H1 (cell line): ENCODE results near the gene DDOST. TPM values are rescaled to one million over a fixed set of nuclear protein-coding genes. Genes with fewer than 3 reads are reported as not detected.

ENCODE experiments used
- CTCF ChIA-PET: fragments of 300-600 bp; sonication (Branson Sonifier 250); formaldehyde crosslinking; loops from one replicate; lab custom pipeline; 2021; ENCODE audit not compliant: partially characterized antibody; lab: Charles Lee
- POLR2A ChIA-PET: fragments of 300-600 bp; sonication (Branson Sonifier 250); formaldehyde crosslinking; loops from one replicate; lab custom pipeline; 2021; ENCODE audit warnings: inconsistent platforms; ENCODE audit not compliant: partially characterized antibody; lab: Charles Lee
- DNase-seq, 2 experiments: peaks; one replicate each; pipeline versions ENCODE4 v3.0.0 to v3.0.0-alpha.2; 2010 to 2022; ENCODE audit warnings: low spot score in 2 of 2, low read depth in 1 of 2, mixed read lengths in 1 of 2
- FAIRE-seq: peaks from 2 replicates; lab custom pipeline; 2011; peaks lifted over from hg19 to GRCh38; lab: Jason Lieb, UNC
- H2AFZ ChIP-seq: 2 replicates; pipeline ENCODE4 v1.8.1; 2012; ENCODE audit warnings: low read length, inconsistent platforms
- H2AK5ac ChIP-seq: 2 replicates; pipeline ENCODE4 v1.6.1; 2013; ENCODE audit warnings: low read depth, low read length
- H2BK120ac ChIP-seq: replicated peaks from 2 replicates; pipeline ENCODE3; 2013; ENCODE audit warnings: low read depth, low read length, inconsistent platforms
- H2BK12ac ChIP-seq: 2 replicates; pipeline ENCODE4 v1.6.1; 2013; ENCODE audit warnings: low read depth, low read length
- H2BK15ac ChIP-seq: 2 replicates; pipeline ENCODE4 v1.6.1; 2013; ENCODE audit warnings: low read length
- H2BK20ac ChIP-seq: 2 replicates; pipeline ENCODE4 v1.6.1; 2013; ENCODE audit warnings: low read length
- H2BK5ac ChIP-seq: 2 replicates; pipeline ENCODE4 v1.6.1; 2013; ENCODE audit warnings: low read depth, low read length
- H3K14ac ChIP-seq: 2 replicates; pipeline ENCODE4 v1.6.1; 2013; ENCODE audit warnings: inconsistent platforms; ENCODE audit not compliant: insufficient read length
- H3K18ac ChIP-seq: 2 replicates; pipeline ENCODE4 v1.6.1; 2013; ENCODE audit warnings: low read length; ENCODE audit errors: extremely low read depth
- H3K23ac ChIP-seq: 2 replicates; pipeline ENCODE4 v1.6.1; 2013; ENCODE audit warnings: inconsistent platforms; ENCODE audit not compliant: insufficient read length
- H3K23me2 ChIP-seq: 2 replicates; pipeline ENCODE4 v1.6.1; 2013; ENCODE audit warnings: low read depth, low read length
- H3K27ac ChIP-seq: 2 replicates; pipeline ENCODE4 v1.6.1; 2011; ENCODE audit warnings: low read depth, low read length, inconsistent platforms
- H3K27me3 ChIP-seq, 4 experiments: replicated peaks in 1 of 4; 1 replicate in 1 of 4; 2 replicates in 3 of 4; pipeline versions ENCODE4 v1.6.1 to v1.8.1; 2011 to 2013; ENCODE audit warnings: low read length in 3 of 4, mild to moderate bottlenecking in 3 of 4, inconsistent platforms in 2 of 4, mixed read lengths in 2 of 4, moderate library complexity in 1 of 4; ENCODE audit not compliant: control insufficient read depth in 3 of 4, insufficient read depth in 3 of 4; ENCODE audit errors: extremely low read depth in 1 of 4
- H3K36me3 ChIP-seq, 4 experiments: 2 replicates each; pipeline versions ENCODE4 v1.6.1 to v1.8.1; 2011 to 2013; ENCODE audit warnings: mild to moderate bottlenecking in 4 of 4, low read length in 3 of 4, moderate library complexity in 2 of 4, control low read depth in 1 of 4, inconsistent platforms in 1 of 4; ENCODE audit not compliant: insufficient read depth in 4 of 4, control insufficient read depth in 2 of 4
- H3K4ac ChIP-seq: replicated peaks from 2 replicates; pipeline ENCODE3; 2013; ENCODE audit warnings: low read length, low read depth, mixed read lengths, inconsistent platforms; ENCODE audit not compliant: insufficient read length
- H3K4me1 ChIP-seq, 4 experiments: replicated peaks in 1 of 4; 1 replicate in 1 of 4; 2 replicates in 3 of 4; pipeline versions ENCODE4 v1.6.1 to v1.8.1; 2011 to 2013; ENCODE audit warnings: low read length in 3 of 4, inconsistent platforms in 2 of 4, mixed read lengths in 1 of 4; ENCODE audit not compliant: insufficient read depth in 4 of 4, control insufficient read depth in 3 of 4
- H3K4me2 ChIP-seq, 2 experiments: 2 replicates each; pipeline versions ENCODE4 v1.6.1 to v1.8.1; 2011 to 2013; ENCODE audit warnings: low read depth in 2 of 2, low read length in 2 of 2, control low read depth in 1 of 2, inconsistent platforms in 1 of 2, mild to moderate bottlenecking in 1 of 2; ENCODE audit not compliant: insufficient read depth in 1 of 2
- H3K4me3 ChIP-seq, 4 experiments: fragments of 200-600, 300-600 bp in 1 of 4; sonication (generic), shearing (Covaris generic), sonication (Bioruptor Twin) in 1 of 4; 2 replicates each; pipeline versions ENCODE4 v1.5.1 to v1.8.1; 2011 to 2016; ENCODE audit warnings: low read length in 4 of 4, low read depth in 3 of 4, control low read depth in 2 of 4, inconsistent platforms in 2 of 4, mild to moderate bottlenecking in 2 of 4, mixed read lengths in 1 of 4, moderate library complexity in 1 of 4; ENCODE audit not compliant: insufficient read depth in 2 of 4; ENCODE audit errors: extremely low read depth in 1 of 4
- H3K56ac ChIP-seq: replicated peaks from 2 replicates; pipeline ENCODE3; 2013; ENCODE audit warnings: low read depth, mild to moderate bottlenecking, mixed read lengths, low read length, inconsistent platforms; ENCODE audit not compliant: insufficient read length
- H3K79me1 ChIP-seq: 2 replicates; pipeline ENCODE4 v1.6.1; 2013; ENCODE audit warnings: low read depth, low read length, control low read depth
- H3K79me2 ChIP-seq, 2 experiments: 2 replicates each; pipeline versions ENCODE4 v1.6.1 to v1.8.1; 2012 to 2013; ENCODE audit warnings: low read length in 2 of 2, mild to moderate bottlenecking in 2 of 2, inconsistent platforms in 1 of 2; ENCODE audit not compliant: insufficient read depth in 2 of 2, control insufficient read depth in 1 of 2
- H3K9ac ChIP-seq, 4 experiments: replicated peaks in 1 of 4; 1 replicate in 1 of 4; 2 replicates in 3 of 4; pipeline versions ENCODE4 v1.6.1 to v1.8.1; 2011 to 2013; ENCODE audit warnings: low read depth in 3 of 4, low read length in 3 of 4, control low read depth in 2 of 4, mild to moderate bottlenecking in 2 of 4, moderate library complexity in 2 of 4, inconsistent platforms in 1 of 4; ENCODE audit errors: extremely low read depth in 1 of 4
- H3K9me3 ChIP-seq, 2 experiments: 2 replicates each; pipeline versions ENCODE4 v1.6.1 to v1.8.1; 2012 to 2013; ENCODE audit warnings: mild to moderate bottlenecking in 2 of 2, moderate library complexity in 2 of 2, control low read depth in 1 of 2, inconsistent platforms in 1 of 2, low read depth in 1 of 2, low read length in 1 of 2, mixed read lengths in 1 of 2; ENCODE audit not compliant: insufficient read depth in 2 of 2
- H4K20me1 ChIP-seq, 2 experiments: replicated peaks in 1 of 2; 2 replicates each; pipeline versions ENCODE3 to v1.8.1; 2011 to 2013; ENCODE audit warnings: inconsistent platforms in 2 of 2, low read length in 2 of 2, mild to moderate bottlenecking in 1 of 2; ENCODE audit not compliant: insufficient read depth in 2 of 2, control insufficient read depth in 1 of 2
- H4K5ac ChIP-seq: 2 replicates; pipeline ENCODE4 v1.6.1; 2013; ENCODE audit warnings: low read length, low read depth, mixed read lengths, inconsistent platforms; ENCODE audit not compliant: insufficient read length
- H4K8ac ChIP-seq: 2 replicates; pipeline ENCODE4 v1.8.0; 2013; ENCODE audit warnings: mild to moderate bottlenecking, moderate library complexity, low read length, inconsistent platforms; ENCODE audit not compliant: insufficient read depth; ENCODE audit errors: extremely low read depth
- H4K91ac ChIP-seq: replicated peaks from 2 replicates; pipeline ENCODE3; 2013; ENCODE audit warnings: low read length, mixed read lengths, inconsistent platforms; ENCODE audit not compliant: insufficient read length
- WGBS, 2 experiments: shearing (Covaris generic) in 1 of 2; methylation state at CpG; one replicate each; pipeline versions ENCODE4 v1.1.6 to v1.1.7; 2013 to 2015; ENCODE audit warnings: low lambda C conversion rate in 2 of 2, mixed read lengths in 2 of 2, inconsistent platforms in 1 of 2, low coverage in 1 of 2, missing lambda C conversion rate in 1 of 2; ENCODE audit not compliant: insufficient replicate concordance in 2 of 2, insufficient coverage in 1 of 2, insufficient read length in 1 of 2; ENCODE audit errors: extremely low coverage in 1 of 2, missing lambda C conversion rate in 1 of 2; 5-methylcytosine and 5-hydroxymethylcytosine counted together
- polyA plus RNA-seq, 7 experiments: library from polyadenylated mRNA; depleted of rRNA in 3 of 7; stranded (reverse) in 5 of 7; unstranded in 2 of 7; fragments of >200 nt in 5 of 7; fragments of 200-250 nt in 2 of 7; gene quantifications; 1 replicate in 5 of 7; 2 replicates in 1 of 7; 4 replicates in 1 of 7; pipeline versions ENCODE4 v1.2.1 to v1.2.3, GENCODE V29; 2011 to 2013; ENCODE audit warnings: missing spikeins in 2 of 7, mixed read lengths in 2 of 7
- total RNA-seq: library from RNA; stranded (reverse); fragmentation: NEBNext Ultra II Directional; extraction: Animal tissue kit (Norgen Biotek cat#: 25700); gene quantifications from 2 replicates; pipeline ENCODE4 v1.2.1, GENCODE V29; 2021
- TF ChIP-seq, protein P1 (sequence below): IDR thresholded peaks from 2 replicates; pipeline ENCODE4 v1.6.1; 2011; ENCODE audit warnings: low read length, improper control_type of control experiment

Gene DDOST
- total and polyA plus RNA-seq, 2 of the 8 experiments (the other 6 are each of a cell fraction or from before 2014, with no cell fraction given), result 253 to 336 TPM

DNA sequence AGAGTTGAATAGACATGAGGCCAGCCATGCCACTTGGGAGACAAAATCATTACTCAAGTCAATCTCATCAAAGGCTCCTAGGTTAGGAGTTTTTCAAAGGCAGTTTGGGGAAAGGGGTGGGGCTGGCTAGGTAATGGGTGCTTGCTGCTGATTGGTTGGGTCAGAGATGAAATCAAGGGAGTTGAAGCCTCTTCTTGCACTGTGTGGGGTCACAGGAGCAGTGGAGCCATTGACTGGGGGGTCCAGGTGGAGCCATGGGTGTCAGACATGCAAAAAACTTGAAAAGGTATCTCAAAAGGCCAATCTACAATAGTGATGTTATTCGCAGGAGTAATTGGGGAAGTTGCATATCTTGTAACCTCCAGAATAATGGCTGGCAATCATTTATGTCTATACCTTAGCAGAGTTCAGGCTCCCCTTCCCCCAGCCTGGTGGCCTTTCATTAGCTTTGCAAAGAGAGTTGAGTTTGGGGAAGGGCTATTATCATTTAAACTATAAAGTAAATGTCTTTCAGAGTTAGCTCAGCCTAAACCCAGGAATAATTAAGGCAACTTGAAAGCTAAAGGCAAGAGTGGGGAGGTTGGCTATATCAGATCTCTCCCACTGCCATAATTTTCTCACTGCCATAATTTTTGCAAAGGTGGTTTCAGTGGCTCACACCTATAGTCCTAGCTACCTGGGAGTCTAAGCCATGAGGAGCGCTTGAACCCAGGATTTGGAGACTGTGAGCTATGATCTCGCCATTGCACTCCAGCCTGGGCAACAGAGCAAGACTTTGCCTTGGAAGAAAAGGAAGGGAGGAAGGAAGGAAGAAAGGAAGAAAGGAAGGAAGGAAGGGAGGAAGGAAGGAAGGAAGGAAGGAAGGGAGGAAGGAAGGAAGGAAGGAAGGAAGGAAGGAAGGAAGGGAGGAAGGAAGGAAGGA is 35.7 kb downstream of the DDOST start:
- H3K4me2 ChIP-seq, result peak overlapping the region; percentile 62
- H2AK5ac ChIP-seq, result no peak overlapping the region
- H2BK20ac ChIP-seq, result peak overlapping the region; percentile 62; the same call in 1 of the 2 replicates
- H3K36me3 ChIP-seq, result peaks cover 0 to 2% (median 0%) of the 10 kb centered on the region in 4 experiments; a peak in 1 of 8 replicates
- ChIA-PET POLR2A (interaction anchor here (0.8 to 2.1 kb wide), 5 partner anchors 8 to 39 kb away, joined by 3 to 13 read pairs (median 4); partner anchors contain the start of gene PINK1), CTCF (interaction anchor here (0.6 to 1.9 kb wide), 7 partner anchors 8 to 969 kb away, joined by 3 to 7 read pairs (median 5); partner anchors contain the start of gene CDA)
- DNase-seq (peak; percentile 53 to 59), FAIRE-seq (peak; percentile 19)
- no peak overlapping the region for H2BK15ac ChIP-seq
- H3K9ac ChIP-seq, result no peak overlapping the region
- no peak overlapping the region for H3K4ac ChIP-seq
- H3K4me3 ChIP-seq, result peak overlapping the region in 1 of 4 experiments; percentile 31; a peak in 2 of 8 replicates
- 65% methylated on average over 3 of the region's 3 CpGs; no CpG with 5 or more reads in 1 of the 2 experiments for WGBS, 2 experiments
- no peaks in the 10 kb centered on the region for H4K20me1 ChIP-seq
- peaks cover 8 to 9% of the 10 kb centered on the region in 2 experiments; a peak in 2 of 4 replicates for H3K9me3 ChIP-seq
- H4K5ac ChIP-seq, result peak overlapping the region; percentile 60
- H2BK120ac ChIP-seq, result peak overlapping the region; percentile 79
- no peaks in the 10 kb centered on the region for H3K27me3 ChIP-seq
- H3K18ac ChIP-seq, result peak overlapping the region; percentile 28; the same call in 1 of the 2 replicates
- H3K4me1 ChIP-seq, result peaks cover 0 to 8% (median 1%) of the 10 kb centered on the region in 4 experiments; a peak in 2 of 7 replicates
- H2AFZ ChIP-seq, result no peak overlapping the region
- H3K79me1 ChIP-seq, result no peaks in the 10 kb centered on the region
- H3K23me2 ChIP-seq, result peaks cover 2% of the 10 kb centered on the region; the same call in 1 of the 2 replicates
- no peak overlapping the region for H3K14ac ChIP-seq
- H3K23ac ChIP-seq, result no peak overlapping the region
- H2BK5ac ChIP-seq, result peak overlapping the region; percentile 68; the same call in 1 of the 2 replicates
- peak overlapping the region; percentile 75 for H2BK12ac ChIP-seq
- no peak overlapping the region for H3K56ac ChIP-seq
- H3K27ac ChIP-seq, result no peak overlapping the region
- peak overlapping the region; percentile 77 for H4K91ac ChIP-seq
- H3K79me2 ChIP-seq, result no peaks in the 10 kb centered on the region
- no peak overlapping the region for H4K8ac ChIP-seq
- TF ChIP-seq, protein P1, sequence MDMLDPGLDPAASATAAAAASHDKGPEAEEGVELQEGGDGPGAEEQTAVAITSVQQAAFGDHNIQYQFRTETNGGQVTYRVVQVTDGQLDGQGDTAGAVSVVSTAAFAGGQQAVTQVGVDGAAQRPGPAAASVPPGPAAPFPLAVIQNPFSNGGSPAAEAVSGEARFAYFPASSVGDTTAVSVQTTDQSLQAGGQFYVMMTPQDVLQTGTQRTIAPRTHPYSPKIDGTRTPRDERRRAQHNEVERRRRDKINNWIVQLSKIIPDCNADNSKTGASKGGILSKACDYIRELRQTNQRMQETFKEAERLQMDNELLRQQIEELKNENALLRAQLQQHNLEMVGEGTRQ, result no peak
